K562 (cell line): ENCODE results near the gene RAMP2. TPM values are rescaled to one million over a fixed set of nuclear protein-coding genes. Genes with fewer than 3 reads are reported as not detected.

ENCODE experiments used
- CHD2 ChIP-seq: IDR thresholded peaks from 2 replicates; pipeline ENCODE4 v1.6.1; 2011; ENCODE audit warnings: low read depth, low read length
- DIDO1 ChIP-seq: fragments of 450-650 bp; IDR thresholded peaks from 2 replicates; pipeline ENCODE4 v1.6.1; 2016; ENCODE audit warnings: low read depth, missing biosample characterization, missing genetic modification characterization
- EP300 ChIP-seq: IDR thresholded peaks from 2 replicates; pipeline ENCODE4 v1.6.1; 2012; ENCODE audit warnings: low read length, improper control_type of control experiment
- ETV5 ChIP-seq: sonication (generic); formaldehyde crosslinking; IDR thresholded peaks from 2 replicates; pipeline ENCODE4 v1.4.0; 2020; ENCODE audit warnings: low read depth, mild to moderate bottlenecking, missing genetic modification reagents
- HDGF ChIP-seq: fragments of 450-650 bp; IDR thresholded peaks from 2 replicates; pipeline ENCODE4 v1.6.1; 2016
- ILF3 ChIP-seq: fragments of 450-650 bp; IDR thresholded peaks from 2 replicates; pipeline ENCODE4 v1.6.1; 2018; ENCODE audit warnings: antibody characterized with exemption, mild to moderate bottlenecking, moderate library complexity, borderline replicate concordance
- MXI1 ChIP-seq: IDR thresholded peaks from 2 replicates; pipeline ENCODE4 v1.6.1; 2011; ENCODE audit warnings: low read depth, mild to moderate bottlenecking, improper control_type of control experiment, low read length
- MYBL2 ChIP-seq, 2 experiments: fragments of 450-650 bp in 1 of 2; sonication (generic) in 1 of 2; formaldehyde crosslinking in 1 of 2; IDR thresholded peaks; 2 replicates each; pipeline versions ENCODE4 v1.6.1 to v1.8.1; 2017 to 2022; ENCODE audit warnings: borderline replicate concordance in 1 of 2, inconsistent platforms in 1 of 2, low read depth in 1 of 2, mild to moderate bottlenecking in 1 of 2, missing genetic modification reagents in 1 of 2, moderate library complexity in 1 of 2
- NFRKB ChIP-seq: fragments of 450-650 bp; IDR thresholded peaks from 2 replicates; pipeline ENCODE4 v1.6.1; 2016; ENCODE audit warnings: low read depth
- POU5F1 ChIP-seq: fragments of 150-350 bp; IDR thresholded peaks from 2 replicates; pipeline ENCODE4 v1.6.1; 2014; ENCODE audit warnings: borderline replicate concordance, low read length, low read depth, mild to moderate bottlenecking; ENCODE audit not compliant: partially characterized antibody
- ZNF699 ChIP-seq: fragments of 250-450 bp; sonication (Bioruptor Pico); IDR thresholded peaks from 2 replicates; pipeline ENCODE4 v1.8.0; 2021; ENCODE audit warnings: mild to moderate bottlenecking, moderate library complexity; ENCODE audit not compliant: insufficient replicate concordance
- polyA plus RNA-seq, 8 experiments: library from polyadenylated mRNA; depleted of rRNA in 4 of 8; stranded (reverse) in 5 of 8; unstranded in 3 of 8; fragments of >200 nt; fragmentation: Nextera tagmentation in 2 of 8; fragmentation: Illumina TruSeq in 1 of 8; extraction: Ambion mirVana in 2 of 8; extraction: Trizol in 1 of 8; gene quantifications; 2 replicates each; pipeline versions ENCODE4 v1.2.1 to v1.2.3, GENCODE V29; 2011 to 2014; ENCODE audit warnings: inconsistent platforms in 1 of 8, missing spikeins in 1 of 8
- total RNA-seq, 7 experiments: library from RNA; depleted of rRNA in 6 of 7; stranded (reverse); fragments of >200 nt in 6 of 7; fragmentation: Illumina TruSeq in 2 of 7; extraction: Trizol in 2 of 7; gene quantifications; 2 replicates each; pipeline versions ENCODE4 v1.2.1 to v1.2.3, GENCODE V29; 2011 to 2021; ENCODE audit warnings: low replicate concordance in 1 of 7
- TF ChIP-seq, protein P1 (sequence below): fragments of 250-450 bp; sonication (Bioruptor Pico); IDR thresholded peaks from 2 replicates; pipeline ENCODE4 v1.4.0; 2020
- TF ChIP-seq, protein P2 (sequence below): fragments of 250-450 bp; sonication (Bioruptor Pico); IDR thresholded peaks from 2 replicates; pipeline ENCODE4 v1.5.0; 2020; ENCODE audit warnings: mild to moderate bottlenecking, borderline replicate concordance
- TF ChIP-seq, protein P3 (sequence below): fragments of 450-650 bp; formaldehyde crosslinking; IDR thresholded peaks from 2 replicates; pipeline ENCODE4 v1.4.0; 2022; ENCODE audit warnings: missing genetic modification characterization
- TF ChIP-seq, protein P4 (sequence below): fragments of 200-800 bp; sonication (Bioruptor generic); IDR thresholded peaks from 2 replicates; pipeline ENCODE4 v1.6.1; 2017; ENCODE audit warnings: missing genetic modification characterization, missing compliant biosample characterization

The RAMP2 gene
- total and polyA plus RNA-seq, 9 of the 15 experiments (the other 6 are each of a cell fraction or from before 2014, with no cell fraction given): not detected

DNA sequence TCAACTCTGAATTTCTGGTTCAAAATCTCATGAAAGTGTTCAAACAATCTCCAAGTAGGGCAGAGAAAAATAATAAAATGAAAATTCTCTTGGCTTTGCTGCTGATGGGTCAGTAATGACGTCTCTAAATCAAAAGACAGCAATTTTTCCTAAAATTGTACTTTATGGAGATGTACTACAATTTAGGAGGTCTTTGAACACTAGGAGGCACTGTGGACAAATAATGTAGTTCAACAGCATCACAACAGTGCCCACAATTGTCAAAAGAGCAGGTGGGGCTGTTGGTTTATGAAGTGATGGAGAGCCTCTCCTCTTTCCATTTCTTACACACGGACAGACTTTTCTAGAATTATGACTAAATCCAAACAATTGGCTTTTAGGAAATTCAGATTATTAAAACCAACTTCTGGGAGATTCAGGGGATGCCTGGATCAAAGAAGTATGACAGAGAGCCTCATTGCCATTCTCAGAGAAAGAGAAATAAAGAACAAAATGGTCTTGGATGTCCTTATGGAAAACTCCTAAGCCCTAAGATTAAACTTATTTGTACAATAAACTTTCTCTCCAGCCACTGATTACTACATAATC, 39.9 kb upstream of the RAMP2 start (continued):
- TF ChIP-seq, protein P1, sequence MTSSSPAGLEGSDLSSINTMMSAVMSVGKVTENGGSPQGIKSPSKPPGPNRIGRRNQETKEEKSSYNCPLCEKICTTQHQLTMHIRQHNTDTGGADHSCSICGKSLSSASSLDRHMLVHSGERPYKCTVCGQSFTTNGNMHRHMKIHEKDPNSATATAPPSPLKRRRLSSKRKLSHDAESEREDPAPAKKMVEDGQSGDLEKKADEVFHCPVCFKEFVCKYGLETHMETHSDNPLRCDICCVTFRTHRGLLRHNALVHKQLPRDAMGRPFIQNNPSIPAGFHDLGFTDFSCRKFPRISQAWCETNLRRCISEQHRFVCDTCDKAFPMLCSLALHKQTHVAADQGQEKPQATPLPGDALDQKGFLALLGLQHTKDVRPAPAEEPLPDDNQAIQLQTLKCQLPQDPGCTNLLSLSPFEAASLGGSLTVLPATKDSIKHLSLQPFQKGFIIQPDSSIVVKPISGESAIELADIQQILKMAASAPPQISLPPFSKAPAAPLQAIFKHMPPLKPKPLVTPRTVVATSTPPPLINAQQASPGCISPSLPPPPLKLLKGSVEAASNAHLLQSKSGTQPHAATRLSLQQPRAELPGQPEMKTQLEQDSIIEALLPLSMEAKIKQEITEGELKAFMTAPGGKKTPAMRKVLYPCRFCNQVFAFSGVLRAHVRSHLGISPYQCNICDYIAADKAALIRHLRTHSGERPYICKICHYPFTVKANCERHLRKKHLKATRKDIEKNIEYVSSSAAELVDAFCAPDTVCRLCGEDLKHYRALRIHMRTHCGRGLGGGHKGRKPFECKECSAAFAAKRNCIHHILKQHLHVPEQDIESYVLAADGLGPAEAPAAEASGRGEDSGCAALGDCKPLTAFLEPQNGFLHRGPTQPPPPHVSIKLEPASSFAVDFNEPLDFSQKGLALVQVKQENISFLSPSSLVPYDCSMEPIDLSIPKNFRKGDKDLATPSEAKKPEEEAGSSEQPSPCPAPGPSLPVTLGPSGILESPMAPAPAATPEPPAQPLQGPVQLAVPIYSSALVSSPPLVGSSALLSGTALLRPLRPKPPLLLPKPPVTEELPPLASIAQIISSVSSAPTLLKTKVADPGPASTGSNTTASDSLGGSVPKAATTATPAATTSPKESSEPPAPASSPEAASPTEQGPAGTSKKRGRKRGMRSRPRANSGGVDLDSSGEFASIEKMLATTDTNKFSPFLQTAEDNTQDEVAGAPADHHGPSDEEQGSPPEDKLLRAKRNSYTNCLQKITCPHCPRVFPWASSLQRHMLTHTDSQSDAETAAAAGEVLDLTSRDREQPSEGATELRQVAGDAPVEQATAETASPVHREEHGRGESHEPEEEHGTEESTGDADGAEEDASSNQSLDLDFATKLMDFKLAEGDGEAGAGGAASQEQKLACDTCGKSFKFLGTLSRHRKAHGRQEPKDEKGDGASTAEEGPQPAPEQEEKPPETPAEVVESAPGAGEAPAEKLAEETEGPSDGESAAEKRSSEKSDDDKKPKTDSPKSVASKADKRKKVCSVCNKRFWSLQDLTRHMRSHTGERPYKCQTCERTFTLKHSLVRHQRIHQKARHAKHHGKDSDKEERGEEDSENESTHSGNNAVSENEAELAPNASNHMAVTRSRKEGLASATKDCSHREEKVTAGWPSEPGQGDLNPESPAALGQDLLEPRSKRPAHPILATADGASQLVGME (CRISPR knock-in tag): no peak
- TF ChIP-seq POU5F1 (no peak), DIDO1 (no peak), CHD2 (no peak), HDGF (no peak), ZNF699 (CRISPR knock-in tag) (no peak), ILF3 (no peak), MXI1 (no peak), ETV5 (CRISPR knock-in tag) (no peak), EP300 (peak; percentile 14; the same call in 1 of the 2 replicates), NFRKB (no peak), MYBL2 (IDR thresholded peaks at IDR 0.05; ENCODE audit: low read depth) (no peak), MYBL2 (CRISPR knock-in tag; IDR thresholded peaks at IDR 0.05; ENCODE audit: borderline replicate concordance) (no peak)
- TF ChIP-seq, protein P2, sequence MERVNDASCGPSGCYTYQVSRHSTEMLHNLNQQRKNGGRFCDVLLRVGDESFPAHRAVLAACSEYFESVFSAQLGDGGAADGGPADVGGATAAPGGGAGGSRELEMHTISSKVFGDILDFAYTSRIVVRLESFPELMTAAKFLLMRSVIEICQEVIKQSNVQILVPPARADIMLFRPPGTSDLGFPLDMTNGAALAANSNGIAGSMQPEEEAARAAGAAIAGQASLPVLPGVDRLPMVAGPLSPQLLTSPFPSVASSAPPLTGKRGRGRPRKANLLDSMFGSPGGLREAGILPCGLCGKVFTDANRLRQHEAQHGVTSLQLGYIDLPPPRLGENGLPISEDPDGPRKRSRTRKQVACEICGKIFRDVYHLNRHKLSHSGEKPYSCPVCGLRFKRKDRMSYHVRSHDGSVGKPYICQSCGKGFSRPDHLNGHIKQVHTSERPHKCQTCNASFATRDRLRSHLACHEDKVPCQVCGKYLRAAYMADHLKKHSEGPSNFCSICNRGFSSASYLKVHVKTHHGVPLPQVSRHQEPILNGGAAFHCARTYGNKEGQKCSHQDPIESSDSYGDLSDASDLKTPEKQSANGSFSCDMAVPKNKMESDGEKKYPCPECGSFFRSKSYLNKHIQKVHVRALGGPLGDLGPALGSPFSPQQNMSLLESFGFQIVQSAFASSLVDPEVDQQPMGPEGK (CRISPR knock-in tag): no peak
- TF ChIP-seq, protein P3, sequence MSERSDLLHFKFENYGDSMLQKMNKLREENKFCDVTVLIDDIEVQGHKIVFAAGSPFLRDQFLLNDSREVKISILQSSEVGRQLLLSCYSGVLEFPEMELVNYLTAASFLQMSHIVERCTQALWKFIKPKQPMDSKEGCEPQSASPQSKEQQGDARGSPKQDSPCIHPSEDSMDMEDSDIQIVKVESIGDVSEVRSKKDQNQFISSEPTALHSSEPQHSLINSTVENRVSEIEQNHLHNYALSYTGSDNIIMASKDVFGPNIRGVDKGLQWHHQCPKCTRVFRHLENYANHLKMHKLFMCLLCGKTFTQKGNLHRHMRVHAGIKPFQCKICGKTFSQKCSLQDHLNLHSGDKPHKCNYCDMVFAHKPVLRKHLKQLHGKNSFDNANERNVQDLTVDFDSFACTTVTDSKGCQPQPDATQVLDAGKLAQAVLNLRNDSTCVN (CRISPR knock-in tag): no peak
- TF ChIP-seq, protein P4, sequence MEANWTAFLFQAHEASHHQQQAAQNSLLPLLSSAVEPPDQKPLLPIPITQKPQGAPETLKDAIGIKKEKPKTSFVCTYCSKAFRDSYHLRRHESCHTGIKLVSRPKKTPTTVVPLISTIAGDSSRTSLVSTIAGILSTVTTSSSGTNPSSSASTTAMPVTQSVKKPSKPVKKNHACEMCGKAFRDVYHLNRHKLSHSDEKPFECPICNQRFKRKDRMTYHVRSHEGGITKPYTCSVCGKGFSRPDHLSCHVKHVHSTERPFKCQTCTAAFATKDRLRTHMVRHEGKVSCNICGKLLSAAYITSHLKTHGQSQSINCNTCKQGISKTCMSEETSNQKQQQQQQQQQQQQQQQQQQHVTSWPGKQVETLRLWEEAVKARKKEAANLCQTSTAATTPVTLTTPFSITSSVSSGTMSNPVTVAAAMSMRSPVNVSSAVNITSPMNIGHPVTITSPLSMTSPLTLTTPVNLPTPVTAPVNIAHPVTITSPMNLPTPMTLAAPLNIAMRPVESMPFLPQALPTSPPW (CRISPR knock-in tag): peak; percentile 23; the same call in 1 of the 2 replicates
